Epithelial cell of proximal tubule (primary cell): Measurements from ENCODE around the gene ARG1. TPM values are rescaled to one million over a fixed set of nuclear protein-coding genes. Genes with fewer than 3 reads are reported as not detected.

Experiments
- DNase-seq: peaks from one replicate; pipeline ENCODE4 v3.0.0-alpha.2; 2011; ENCODE audit warnings: low read depth
- H3K4me3 ChIP-seq: 2 replicates; pipeline ENCODE4 v1.5.1; 2011; ENCODE audit warnings: low read depth, mild to moderate bottlenecking, low read length
- total RNA-seq: library from RNA; depleted of rRNA; stranded (reverse); fragments of >200 nt; gene quantifications from 2 replicates; pipeline ENCODE4 v1.2.3, GENCODE V29; 2015
- TF ChIP-seq, protein P1 (sequence below): conservative IDR thresholded peaks from 2 replicates; pipeline ENCODE4 v1.5.1; 2012; ENCODE audit warnings: low read depth, mild to moderate bottlenecking, low read length

ARG1 gene
- total RNA-seq, 1 donor from 2014 or later: not detected

DNA sequence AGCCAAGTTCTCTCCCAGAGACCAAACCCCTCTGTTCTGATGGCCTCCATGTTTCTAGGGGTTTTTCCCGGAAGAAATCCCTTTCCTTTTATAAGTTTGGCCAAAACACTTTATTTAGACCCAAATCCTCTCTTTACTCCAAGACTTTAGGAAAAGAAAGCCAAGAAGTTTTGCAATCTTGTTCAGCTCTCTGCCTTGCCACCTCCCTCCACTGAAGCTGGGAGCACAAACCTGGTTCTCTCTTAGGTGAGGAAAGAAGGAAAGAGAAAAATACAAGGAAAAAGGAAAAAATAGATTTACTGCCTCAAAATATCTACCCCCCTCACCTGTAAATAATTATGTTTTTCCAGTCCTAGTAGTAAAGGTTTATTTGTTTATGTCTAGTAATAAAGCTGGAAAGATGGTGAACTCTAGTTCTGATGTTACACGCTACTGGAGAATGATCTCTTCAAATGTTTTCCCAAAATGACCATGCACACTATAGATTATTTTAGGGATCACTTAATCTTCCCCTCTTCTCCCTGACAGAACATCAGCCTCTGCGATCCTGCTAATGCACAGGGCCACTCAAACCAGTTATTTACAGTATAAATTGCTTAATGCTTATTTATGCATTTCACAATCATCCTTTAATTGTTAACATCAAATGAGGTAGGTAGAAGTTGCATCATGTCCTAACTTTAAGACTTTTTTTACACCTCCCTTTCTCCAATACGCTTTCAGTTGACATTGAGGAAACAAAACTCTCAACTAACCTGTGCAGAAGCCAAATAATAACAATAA is 10.9 kb upstream of the ARG1 start:
- no peak overlapping the region for H3K4me3 ChIP-seq
- TF ChIP-seq, protein P1, sequence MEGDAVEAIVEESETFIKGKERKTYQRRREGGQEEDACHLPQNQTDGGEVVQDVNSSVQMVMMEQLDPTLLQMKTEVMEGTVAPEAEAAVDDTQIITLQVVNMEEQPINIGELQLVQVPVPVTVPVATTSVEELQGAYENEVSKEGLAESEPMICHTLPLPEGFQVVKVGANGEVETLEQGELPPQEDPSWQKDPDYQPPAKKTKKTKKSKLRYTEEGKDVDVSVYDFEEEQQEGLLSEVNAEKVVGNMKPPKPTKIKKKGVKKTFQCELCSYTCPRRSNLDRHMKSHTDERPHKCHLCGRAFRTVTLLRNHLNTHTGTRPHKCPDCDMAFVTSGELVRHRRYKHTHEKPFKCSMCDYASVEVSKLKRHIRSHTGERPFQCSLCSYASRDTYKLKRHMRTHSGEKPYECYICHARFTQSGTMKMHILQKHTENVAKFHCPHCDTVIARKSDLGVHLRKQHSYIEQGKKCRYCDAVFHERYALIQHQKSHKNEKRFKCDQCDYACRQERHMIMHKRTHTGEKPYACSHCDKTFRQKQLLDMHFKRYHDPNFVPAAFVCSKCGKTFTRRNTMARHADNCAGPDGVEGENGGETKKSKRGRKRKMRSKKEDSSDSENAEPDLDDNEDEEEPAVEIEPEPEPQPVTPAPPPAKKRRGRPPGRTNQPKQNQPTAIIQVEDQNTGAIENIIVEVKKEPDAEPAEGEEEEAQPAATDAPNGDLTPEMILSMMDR: no peak
- no peak for DNase-seq

DNA sequence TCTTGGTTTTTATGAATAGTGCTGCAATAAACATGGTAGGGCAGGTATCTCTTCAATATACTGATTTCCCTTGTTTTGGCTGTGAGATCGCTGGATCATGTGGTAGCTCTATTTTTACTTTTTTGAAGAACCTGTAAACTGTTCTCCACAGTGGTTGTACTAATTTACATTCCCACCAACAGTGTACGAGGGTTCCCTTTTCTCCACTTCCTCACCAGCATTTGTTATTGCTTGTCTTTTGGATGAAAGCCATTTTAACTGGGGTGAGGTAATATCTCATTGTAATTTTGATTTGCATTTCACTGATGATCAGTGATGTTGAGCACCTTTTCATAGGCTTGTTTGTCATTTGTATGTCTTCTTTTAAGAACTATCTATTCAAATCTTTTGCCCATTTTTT is 8.0 kb upstream of the ARG1 start:
- no peak for DNase-seq
- TF ChIP-seq, protein P1: no peak
- H3K4me3 ChIP-seq: no peak overlapping the region

DNA sequence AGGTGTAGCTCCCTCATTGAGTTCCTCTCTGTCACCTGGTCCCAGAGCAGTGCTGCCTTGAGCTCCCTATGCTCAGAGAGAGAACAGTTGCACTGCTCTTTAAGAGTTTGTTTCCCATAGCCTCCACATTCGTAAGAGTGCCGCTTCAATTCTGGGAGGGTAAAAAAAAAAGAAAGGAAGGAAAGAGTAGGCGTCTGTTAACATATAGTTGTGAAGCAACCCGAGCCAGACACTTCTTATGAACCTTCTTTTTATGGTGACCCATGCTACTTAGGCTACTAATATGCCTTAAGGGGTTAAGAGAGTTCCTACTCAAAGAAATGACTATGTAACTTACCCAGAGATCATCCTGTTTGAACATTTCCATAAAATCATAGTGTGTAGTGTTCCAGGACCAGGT is 4.3 kb upstream of the ARG1 start:
- TF ChIP-seq, protein P1: no peak
- no peak overlapping the region for H3K4me3 ChIP-seq
- DNase-seq: no peak

DNA sequence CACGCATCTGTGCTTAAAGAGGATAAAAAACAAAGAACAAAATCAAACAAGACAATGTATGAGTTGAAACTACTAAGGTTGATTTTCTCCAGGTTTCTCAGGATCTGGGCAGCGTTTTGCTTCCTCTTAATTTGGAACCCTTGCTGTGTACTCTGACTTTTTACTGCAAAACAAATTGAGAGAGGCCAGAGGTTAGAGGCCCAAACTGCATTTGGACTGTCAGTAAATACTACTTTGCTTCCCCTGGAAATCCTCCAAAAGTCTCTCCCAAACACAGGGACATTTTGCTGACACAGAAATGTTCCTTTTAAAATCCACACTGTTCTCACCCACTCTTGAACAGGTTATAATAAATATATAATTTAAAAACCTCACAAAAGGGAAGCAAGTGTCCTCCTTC is 1.1 kb downstream of the ARG1 start:
- DNase-seq: no peak

DNA sequence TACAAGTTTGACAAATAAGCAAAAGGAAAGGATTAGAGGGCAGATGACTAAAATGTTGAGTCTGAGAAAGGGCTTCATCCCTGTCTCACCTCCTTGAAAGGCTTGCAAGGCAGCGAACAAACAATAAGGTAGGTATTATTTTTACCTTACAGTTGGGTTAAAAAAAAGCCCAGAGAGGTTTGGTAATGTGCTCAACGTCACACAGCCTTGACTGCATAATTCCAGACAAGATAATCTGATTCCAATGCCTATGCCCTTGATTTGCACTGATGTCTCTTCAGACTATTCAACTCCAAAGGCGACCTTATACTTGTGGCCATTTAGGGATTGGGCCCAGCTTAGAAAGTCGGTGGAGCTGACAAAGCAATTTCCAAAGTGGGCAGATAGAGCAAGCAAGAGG is 1.7 kb downstream of the ARG1 start:
- TF ChIP-seq, protein P1: no peak
- H3K4me3 ChIP-seq: no peak overlapping the region
- no peak for DNase-seq

More for the DNA sequence above, 1.1 kb downstream of the ARG1 start:
- TF ChIP-seq, protein P1: no peak
- H3K4me3 ChIP-seq: no peak overlapping the region

DNA sequence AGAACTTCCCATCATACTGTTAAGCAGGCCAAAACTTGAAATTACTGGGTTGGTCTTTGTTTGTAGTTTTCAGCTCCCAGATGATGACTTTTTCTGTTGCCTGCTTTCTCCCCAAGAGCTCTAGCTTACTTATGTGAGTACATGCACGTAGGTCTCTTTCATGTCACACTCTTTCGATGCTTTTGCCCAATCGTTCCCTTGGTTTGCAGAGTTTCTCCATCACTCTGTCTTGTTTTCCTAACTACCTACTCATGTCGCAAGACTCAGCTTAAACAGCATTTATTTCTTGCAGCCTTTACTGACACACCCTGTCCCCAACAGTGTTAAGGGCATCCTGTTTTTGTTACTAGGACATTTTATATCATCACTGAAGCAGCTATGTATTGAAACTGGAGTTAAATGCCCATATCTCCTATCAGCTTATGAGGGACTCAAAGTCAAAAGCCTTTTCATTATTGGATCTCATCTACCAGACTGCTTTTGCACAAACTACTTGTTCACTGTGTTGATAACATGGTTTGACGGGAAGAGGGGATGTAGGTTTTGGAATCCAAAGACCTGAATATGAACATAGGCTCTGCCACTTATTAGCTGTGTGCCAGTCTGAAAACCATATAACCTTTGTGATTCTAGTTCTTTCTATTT is 2.9 kb downstream of the ARG1 start:
- H3K4me3 ChIP-seq: no peak overlapping the region
- no peak for DNase-seq
- TF ChIP-seq, protein P1: no peak
